ENCODE measurements around the gene RHBDL3. TPM values are rescaled to one million over a fixed set of nuclear protein-coding genes. Genes with fewer than 3 reads are reported as not detected.

The RHBDL3 gene
- total and polyA plus RNA-seq, 2 donors (not counting 3 experiments of a cell fraction or from before 2014, with no cell fraction given): 0.11 to 0.20 TPM

- H3K4me1 ChIP-seq (ENCODE audit: control insufficient read depth, extremely low read depth, insufficient read depth, low read length): no peaks in the 10 kb centered on the region
- CTCF ChIA-PET: no interaction called here
- DNase-seq (ENCODE audit: low read depth, low spot score) (no peak), FAIRE-seq (no peak)
- H4K20me1 ChIP-seq (replicated peaks; ENCODE audit: control insufficient read depth, extremely low read depth, insufficient read depth, low read length): peaks cover 2% of the 10 kb centered on the region
- H3K9me1 ChIP-seq (replicated peaks; ENCODE audit: control insufficient read depth, extremely low read depth, insufficient read depth, low read length): no peaks in the 10 kb centered on the region
- H3K27ac ChIP-seq (ENCODE audit: insufficient read depth, low read depth, low read length): no peak overlapping the region
- no peak overlapping the region for H3K4me3 ChIP-seq (replicated peaks in 1 of 3; ENCODE audit: insufficient read depth in 1 of 3, low read depth in 1 of 3, low read length in 3 of 3)
- peaks cover 0 to 1% of the 10 kb centered on the region in 2 experiments for H3K36me3 ChIP-seq (ENCODE audit: control insufficient read depth in 2 of 2, extremely low read depth in 1 of 2, insufficient read depth in 2 of 2, low read length in 2 of 2)
- H3K9ac ChIP-seq (replicated peaks; ENCODE audit: extremely low read depth, insufficient read depth, low read length): no peak overlapping the region
- dilution Hi-C loops (cut with MboI; ENCODE audit: extremely low pct_ligation_motif_present, low sequenced_read_pairs): no loop called here
- POLR2A ChIA-PET: no interaction called here
- H3K4me2 ChIP-seq (ENCODE audit: insufficient read depth, low read length): no peak overlapping the region
- TF ChIP-seq EZH2 (IDR thresholded peaks at IDR 0.05; ENCODE audit: borderline replicate concordance, low read depth, low read length, severe bottlenecking) (no peak), JUN (IDR thresholded peaks at IDR 0.05; ENCODE audit: borderline replicate concordance, insufficient read depth, insufficient read length, low read depth) (no peak), MYC (IDR thresholded peaks at IDR 0.05; ENCODE audit: low read depth, low read length) (no peak), GATA2 (IDR thresholded peaks at IDR 0.05; ENCODE audit: insufficient read depth, insufficient read length, low read depth, low read length) (no peak), MAX (IDR thresholded peaks at IDR 0.05; ENCODE audit: insufficient read depth, insufficient read length) (no peak), POLR2A (IDR thresholded peaks at IDR 0.05; ENCODE audit: low read depth, low read length) (no peak), POLR2AphosphoS5 (IDR thresholded peaks at IDR 0.05; ENCODE audit: insufficient read depth, low read depth, low read length) (no peak), FOS (IDR thresholded peaks at IDR 0.05; ENCODE audit: borderline replicate concordance, insufficient read depth, low read length) (no peak), CTCF (IDR thresholded peaks at IDR 0.05; ENCODE audit: extremely low read depth in 1 of 2, insufficient read depth in 1 of 2, low read depth in 1 of 2, low read length in 2 of 2) (no peak)
- intact Hi-C loops (cut with micrococcal nuclease): no loop called here
- H2AFZ ChIP-seq (ENCODE audit: low read depth, low read length): no peak overlapping the region
- no peaks in the 10 kb centered on the region for H3K79me2 ChIP-seq (ENCODE audit: control insufficient read depth, insufficient read depth, low read length)
- BruUV-seq (replicated peaks): no TSS peak
- H3K27me3 ChIP-seq (ENCODE audit: control insufficient read depth in 2 of 2, insufficient read depth in 2 of 2, low read length in 2 of 2): no peaks in the 10 kb centered on the region
- no peaks in the 10 kb centered on the region for H3K9me3 ChIP-seq (replicated peaks; ENCODE audit: control insufficient read depth, insufficient read depth, low read length)
Measured at GRCh38 chr17:32223703-32224102, 41.9 kb upstream of the RHBDL3 start.

Data from endothelial cell of umbilical vein (primary cell).